Smooth muscle cell (in vitro differentiated cells): Measurements from ENCODE around the gene GREB1L. TPM values are rescaled to one million over a fixed set of nuclear protein-coding genes. Genes with fewer than 3 reads are reported as not detected.

ENCODE experiments used
- DNase-seq: peaks from one replicate; lab custom pipeline; 2025; ENCODE audit not compliant: unreplicated experiment; lab: John Stamatoyannopoulos, UW
- H2AFZ ChIP-seq: fragments of 200-600 bp; sonication (generic); 2 replicates; pipeline ENCODE4 v1.6.0; 2016; ENCODE audit warnings: antibody characterized with exemption, low read depth, mild to moderate bottlenecking
- H3F3A ChIP-seq: fragments of 200-600 bp; sonication (generic); 2 replicates; pipeline ENCODE4 v1.6.0; 2017; ENCODE audit warnings: antibody characterized with exemption, low read depth
- H3K27ac ChIP-seq: fragments of 200-600 bp; sonication (generic); 2 replicates; pipeline ENCODE4 v1.5.1; 2016; ENCODE audit warnings: low read depth, mild to moderate bottlenecking
- H3K27me3 ChIP-seq: fragments of 200-600 bp; sonication (generic); 2 replicates; pipeline ENCODE4 v1.6.1; 2016; ENCODE audit warnings: low read depth, mild to moderate bottlenecking
- H3K36me3 ChIP-seq: fragments of 200-600 bp; sonication (generic); 2 replicates; pipeline ENCODE4 v1.5.1; 2016; ENCODE audit warnings: low read depth
- H3K4me1 ChIP-seq: fragments of 200-600 bp; sonication (generic); 2 replicates; pipeline ENCODE4 v1.5.1; 2016; ENCODE audit warnings: low read depth
- H3K4me2 ChIP-seq: fragments of 200-600 bp; sonication (generic); 2 replicates; pipeline ENCODE4 v1.6.0; 2016; ENCODE audit warnings: mild to moderate bottlenecking
- H3K4me3 ChIP-seq: fragments of 200-600 bp; sonication (generic); 2 replicates; pipeline ENCODE4 v1.5.1; 2016; ENCODE audit warnings: mild to moderate bottlenecking
- H3K79me2 ChIP-seq: fragments of 200-600 bp; sonication (generic); 2 replicates; pipeline ENCODE4 v1.6.0; 2016; ENCODE audit warnings: low read depth, mild to moderate bottlenecking
- H3K9ac ChIP-seq: fragments of 200-600 bp; sonication (generic); 2 replicates; pipeline ENCODE4 v1.6.0; 2016; ENCODE audit warnings: low read depth
- H3K9me3 ChIP-seq: fragments of 200-600 bp; sonication (generic); replicated peaks from 2 replicates; pipeline ENCODE4 v1.5.1; 2016; ENCODE audit warnings: low read depth
- H4K20me1 ChIP-seq: fragments of 200-600 bp; sonication (generic); 2 replicates; pipeline ENCODE4 v1.6.0; 2016; ENCODE audit warnings: low read depth
- WGBS: methylation state at CpG from one replicate; pipeline ENCODE4 v1.1.7; 2016; ENCODE audit warnings: low lambda C conversion rate; 5-methylcytosine and 5-hydroxymethylcytosine counted together
- polyA plus RNA-seq: library from polyadenylated mRNA; unstranded; fragments of >200 nt; fragmentation: Nextera tagmentation; extraction: Ambion mirVana; gene quantifications from 2 replicates; pipeline ENCODE4 v1.2.1, GENCODE V29; 2016
- total RNA-seq: library from RNA; depleted of rRNA; stranded (reverse); fragments of >200 nt; gene quantifications from 2 replicates; pipeline ENCODE4 v1.2.3, GENCODE V29; 2014
- TF ChIP-seq, protein P1 (sequence below): fragments of 200-600 bp; sonication (generic); IDR thresholded peaks from 2 replicates; pipeline ENCODE4 v1.5.1; 2017; ENCODE audit warnings: borderline replicate concordance, mild to moderate bottlenecking, antibody characterized with exemption; ENCODE audit not compliant: insufficient read depth, poor library complexity, severe bottlenecking

The GREB1L gene
- total and polyA plus RNA-seq, 2 experiments from 2014 or later, result 4.0 to 15.3 TPM

DNA sequence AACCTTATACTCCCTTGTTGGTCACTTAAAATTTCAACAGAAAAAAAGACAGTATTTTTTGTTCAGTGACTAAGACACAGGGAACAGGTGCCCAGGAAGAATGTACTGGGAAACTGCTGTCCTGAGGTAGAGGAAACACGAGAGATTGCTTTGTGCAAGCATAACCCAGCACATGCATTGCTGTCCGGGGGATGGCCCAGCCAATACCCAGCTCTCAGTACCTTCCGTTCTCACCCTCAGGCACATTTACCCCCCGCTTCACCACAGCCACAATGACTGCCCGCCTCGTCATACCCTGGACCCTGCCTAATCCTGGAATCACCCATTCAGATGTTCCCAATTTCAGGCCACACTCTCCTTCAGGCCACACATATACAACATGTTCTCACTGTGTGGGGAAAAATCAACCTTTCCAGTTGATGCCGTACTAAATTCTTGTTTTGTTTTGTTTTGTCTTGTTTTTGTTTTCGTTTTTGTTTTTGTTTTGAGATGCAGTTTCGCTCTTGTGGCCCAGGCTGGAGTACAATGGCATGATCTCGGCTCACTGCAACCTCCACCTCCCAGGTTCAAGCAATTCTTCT is 217.8 kb downstream of the GREB1L start:
- no peak overlapping the region for H2AFZ ChIP-seq
- no peak overlapping the region for H3K9ac ChIP-seq
- H4K20me1 ChIP-seq, result no peaks in the 10 kb centered on the region
- no peaks in the 10 kb centered on the region for H3F3A ChIP-seq
- H3K79me2 ChIP-seq, result no peaks in the 10 kb centered on the region
- H3K27me3 ChIP-seq, result no peaks in the 10 kb centered on the region
- no peak overlapping the region for H3K4me2 ChIP-seq
- H3K4me3 ChIP-seq, result no peak overlapping the region
- no peaks in the 10 kb centered on the region for H3K9me3 ChIP-seq
- no peaks in the 10 kb centered on the region for H3K36me3 ChIP-seq
- no peaks in the 10 kb centered on the region for H3K4me1 ChIP-seq
- TF ChIP-seq, protein P1, sequence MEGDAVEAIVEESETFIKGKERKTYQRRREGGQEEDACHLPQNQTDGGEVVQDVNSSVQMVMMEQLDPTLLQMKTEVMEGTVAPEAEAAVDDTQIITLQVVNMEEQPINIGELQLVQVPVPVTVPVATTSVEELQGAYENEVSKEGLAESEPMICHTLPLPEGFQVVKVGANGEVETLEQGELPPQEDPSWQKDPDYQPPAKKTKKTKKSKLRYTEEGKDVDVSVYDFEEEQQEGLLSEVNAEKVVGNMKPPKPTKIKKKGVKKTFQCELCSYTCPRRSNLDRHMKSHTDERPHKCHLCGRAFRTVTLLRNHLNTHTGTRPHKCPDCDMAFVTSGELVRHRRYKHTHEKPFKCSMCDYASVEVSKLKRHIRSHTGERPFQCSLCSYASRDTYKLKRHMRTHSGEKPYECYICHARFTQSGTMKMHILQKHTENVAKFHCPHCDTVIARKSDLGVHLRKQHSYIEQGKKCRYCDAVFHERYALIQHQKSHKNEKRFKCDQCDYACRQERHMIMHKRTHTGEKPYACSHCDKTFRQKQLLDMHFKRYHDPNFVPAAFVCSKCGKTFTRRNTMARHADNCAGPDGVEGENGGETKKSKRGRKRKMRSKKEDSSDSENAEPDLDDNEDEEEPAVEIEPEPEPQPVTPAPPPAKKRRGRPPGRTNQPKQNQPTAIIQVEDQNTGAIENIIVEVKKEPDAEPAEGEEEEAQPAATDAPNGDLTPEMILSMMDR, result no peak
- WGBS, result 94% methylated on average over 10 of the region's 10 CpGs
- no peak overlapping the region for H3K27ac ChIP-seq
- DNase-seq, result no peak

DNA sequence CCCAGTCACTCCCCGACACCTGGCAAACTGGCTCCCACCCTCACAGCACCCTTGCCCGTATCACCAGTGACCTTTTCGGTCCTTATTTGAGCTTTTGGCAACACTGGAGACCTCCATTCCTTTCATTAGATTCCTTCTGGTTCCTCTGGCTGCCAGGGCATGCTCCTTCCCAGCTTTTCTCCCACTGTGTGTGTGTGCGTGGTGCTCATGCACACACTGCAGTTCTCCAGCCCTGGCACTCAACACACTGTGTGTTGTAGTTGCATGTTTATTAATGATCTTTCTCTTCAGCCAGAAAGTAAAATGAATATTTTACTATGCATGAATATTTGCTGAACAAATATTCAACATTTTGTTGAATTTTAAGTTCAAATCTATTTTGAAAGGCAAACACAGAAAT is 219.4 kb downstream of the GREB1L start:
- no peaks in the 10 kb centered on the region for H3F3A ChIP-seq
- TF ChIP-seq, protein P1, result no peak
- no peaks in the 10 kb centered on the region for H3K27me3 ChIP-seq
- WGBS, result 95% methylated on average over 4 of the region's 4 CpGs
- H3K27ac ChIP-seq, result no peak overlapping the region
- no peaks in the 10 kb centered on the region for H3K4me1 ChIP-seq
- no peak for DNase-seq
- H3K79me2 ChIP-seq, result no peaks in the 10 kb centered on the region
- H3K4me3 ChIP-seq, result no peak overlapping the region
- no peaks in the 10 kb centered on the region for H3K36me3 ChIP-seq
- H3K9me3 ChIP-seq, result no peaks in the 10 kb centered on the region
- H3K4me2 ChIP-seq, result no peak overlapping the region
- no peaks in the 10 kb centered on the region for H4K20me1 ChIP-seq
- H3K9ac ChIP-seq, result no peak overlapping the region
- no peak overlapping the region for H2AFZ ChIP-seq

DNA sequence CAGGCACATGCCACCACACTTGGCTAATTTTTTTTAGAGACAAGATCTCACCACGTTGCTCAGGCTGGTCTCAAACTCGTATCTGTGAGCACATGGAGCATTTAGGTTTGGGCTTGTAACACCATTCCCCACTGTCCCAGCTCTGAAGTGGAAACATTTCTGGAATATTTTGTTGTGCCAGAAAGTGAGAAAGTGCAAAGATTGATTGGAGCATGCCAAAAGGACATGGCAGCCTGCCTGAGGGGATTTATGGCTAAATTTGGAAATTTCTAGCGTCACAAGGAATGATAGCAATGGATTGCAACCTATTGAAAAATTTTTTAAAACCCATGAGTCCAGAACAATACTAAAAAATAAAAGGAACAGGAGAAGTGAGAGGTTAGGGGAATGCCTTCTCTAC is 221.7 kb downstream of the GREB1L start:
- Histone ChIP-seq H3K4me1 (no peaks in the 10 kb centered on the region), H4K20me1 (no peaks in the 10 kb centered on the region)

More for the DNA sequence above, 221.7 kb downstream of the GREB1L start:
- H3K9ac ChIP-seq, result no peak overlapping the region
- H3K36me3 ChIP-seq, result no peaks in the 10 kb centered on the region
- H2AFZ ChIP-seq, result no peak overlapping the region
- H3F3A ChIP-seq, result no peaks in the 10 kb centered on the region
- no peak overlapping the region for H3K4me3 ChIP-seq
- no peak for DNase-seq
- H3K27me3 ChIP-seq, result no peaks in the 10 kb centered on the region
- TF ChIP-seq, protein P1, result no peak
- no peaks in the 10 kb centered on the region for H3K79me2 ChIP-seq
- no peaks in the 10 kb centered on the region for H3K9me3 ChIP-seq
- no peak overlapping the region for H3K4me2 ChIP-seq
- no peak overlapping the region for H3K27ac ChIP-seq
- 94% methylated on average over 3 of the region's 3 CpGs for WGBS
